NCI-H526 treated with DMSO at 0.1 percent for 48 hours (cell line): ENCODE data around the gene CYB5R3.

Experiments used
- DNase-seq: peaks from one replicate; lab custom pipeline; 2025; lab: John Stamatoyannopoulos, UW

Gene CYB5R3

GRCh38 chr22:42649246-42650099 is at the start of gene CYB5R3:
CYB5R3 (minus strand) TSS chr22:42649392; CDS start chr22:42649315, 77 bp downstream.
- peak; percentile 49 for DNase-seq

- DNase-seq: no peak
These were observed 48.4 kb upstream of the CYB5R3 start for GRCh38 chr22:42697542-42698013.

GRCh38 chr22:42696331-42696967 is 47.3 kb upstream of the CYB5R3 start:
- DNase-seq: no peak

GRCh38 chr22:42695294-42695693 is 46.1 kb upstream of the CYB5R3 start:
- no peak for DNase-seq

- no peak for DNase-seq
These were observed 44.8 kb upstream of the CYB5R3 start for GRCh38 chr22:42693763-42694683.

- no peak for DNase-seq
These were observed 44.0 kb upstream of the CYB5R3 start for GRCh38 chr22:42693055-42693762.

- DNase-seq: no peak
These were observed 43.3 kb upstream of the CYB5R3 start for GRCh38 chr22:42692239-42693054.

GRCh38 chr22:42691440-42691839 is 42.2 kb upstream of the CYB5R3 start:
- no peak for DNase-seq

- peak; percentile 55 for DNase-seq
These were observed 39.3 kb upstream of the CYB5R3 start for GRCh38 chr22:42688241-42689211.

- no peak for DNase-seq
These were observed 37.7 kb upstream of the CYB5R3 start for GRCh38 chr22:42686756-42687491.

- peak; percentile 4 for DNase-seq
These were observed 36.9 kb upstream of the CYB5R3 start for GRCh38 chr22:42685941-42686653.

GRCh38 chr22:42684462-42685195 is 35.4 kb upstream of the CYB5R3 start:
- DNase-seq: no peak

GRCh38 chr22:42683578-42684283 is 34.5 kb upstream of the CYB5R3 start:
- DNase-seq: no peak

- DNase-seq: no peak
These were observed 33.1 kb upstream of the CYB5R3 start for GRCh38 chr22:42682113-42682851.

GRCh38 chr22:42680648-42681047 is 31.5 kb upstream of the CYB5R3 start:
- no peak for DNase-seq

- no peak for DNase-seq
These were observed 30.5 kb upstream of the CYB5R3 start for GRCh38 chr22:42679691-42680090.
